ENCODE data around the gene FOSL2.

GRCh38 chr2:28449126-28449487 is 56.4 kb downstream of the FOSL2 start:
- no peak for TF ChIP-seq CTCF (conservative IDR thresholded peaks at IDR 0.05; ENCODE audit: low read depth in 2 of 2)
- TF ChIP-seq CREB1 (CRISPR knock-in tag; IDR thresholded peaks at IDR 0.05; ENCODE audit: low read depth), result no peak
- no peak for TF ChIP-seq EZH2phosphoT487 (IDR thresholded peaks at IDR 0.05; ENCODE audit: unreplicated experiment)
- TF ChIP-seq REST (IDR thresholded peaks at IDR 0.05; ENCODE audit: unreplicated experiment), result no peak
- TF ChIP-seq JUNB (IDR thresholded peaks at IDR 0.05; ENCODE audit: unreplicated experiment), result no peak
